ENCODE data around the gene CYRIA. TPM values are rescaled to one million over a fixed set of nuclear protein-coding genes. Genes with fewer than 3 reads are reported as not detected.

Gene CYRIA
- total RNA-seq, 6 experiments from 2014 or later, result 1.6 to 6.3 (median 3.1) TPM

- Histone ChIP-seq H3K9me3 (no peaks in the 10 kb centered on the region), H3K27me3 (no peaks in the 10 kb centered on the region), H3K27ac (no peak overlapping the region), H3K4me3 (no peak overlapping the region), H3K36me3 (no peaks in the 10 kb centered on the region), H3K4me1 (no peaks in the 10 kb centered on the region)
- DNase-seq (no peak), ATAC-seq (no peak)
- TF ChIP-seq CTCF (IDR thresholded peaks at IDR 0.05) (no peak), POLR2A (IDR thresholded peaks at IDR 0.05) (no peak)
- intact Hi-C loops (cut with DNase I), result no loop called here
- 40% methylated on average over 8 of the region's 15 CpGs for WGBS (ENCODE audit: insufficient coverage, low coverage, low lambda C conversion rate, missing lambda C conversion rate)
Measured at GRCh38 chr2:16635791-16636699, 29.6 kb downstream of the CYRIA start.

DNA sequence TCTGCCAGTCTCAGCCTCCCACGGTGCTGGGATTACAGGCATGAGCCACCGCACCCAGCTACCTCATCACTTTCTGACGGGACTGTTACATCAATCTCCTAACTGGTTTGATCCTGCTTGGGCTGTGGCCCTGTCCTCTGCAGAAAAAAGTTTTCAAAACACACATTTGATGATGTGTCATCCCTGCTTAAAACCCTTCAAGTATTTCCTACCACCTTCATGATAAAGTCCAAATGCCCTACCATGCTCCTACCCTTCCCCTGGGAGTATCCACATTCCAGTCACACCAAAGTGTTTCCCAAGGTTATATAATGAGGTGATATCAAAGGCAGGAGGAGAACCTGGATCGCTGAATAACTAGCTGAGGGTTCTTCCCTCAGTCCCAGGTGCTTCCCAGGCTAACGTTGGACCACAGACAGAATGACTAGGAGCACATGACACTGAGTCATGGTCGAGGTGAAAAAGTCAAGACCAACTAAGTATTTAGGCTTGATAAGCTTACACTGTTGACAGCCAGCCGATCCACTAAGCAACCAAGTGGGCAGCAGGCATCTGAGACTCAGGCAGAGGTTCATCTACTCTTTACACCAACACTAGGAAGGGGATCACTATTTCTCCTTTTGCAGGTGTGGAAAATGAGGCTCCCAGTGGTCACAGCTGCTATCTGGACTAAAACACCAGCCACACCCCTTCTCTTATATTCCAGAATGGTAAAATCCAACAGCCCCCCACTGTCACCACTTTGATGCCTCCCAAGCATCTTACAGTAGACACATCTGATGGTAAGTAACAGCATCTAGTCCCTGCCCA lies 31.8 kb downstream of the CYRIA start:
- Histone ChIP-seq H3K36me3 (no peaks in the 10 kb centered on the region), H3K27ac (no peak overlapping the region), H3K9me3 (no peaks in the 10 kb centered on the region), H3K4me3 (no peak overlapping the region), H3K27me3 (no peaks in the 10 kb centered on the region), H3K4me1 (no peaks in the 10 kb centered on the region)
- ATAC-seq (peak in 2 of 4 donors; percentile 31 to 41), DNase-seq (no peak)
- TF ChIP-seq POLR2A (IDR thresholded peaks at IDR 0.05) (no peak), CTCF (IDR thresholded peaks at IDR 0.05) (no peak)
- 48% methylated on average over 5 of the region's 7 CpGs for WGBS (ENCODE audit: insufficient coverage, low coverage, low lambda C conversion rate, missing lambda C conversion rate)
- intact Hi-C loops (cut with DNase I), result no loop called here

DNA sequence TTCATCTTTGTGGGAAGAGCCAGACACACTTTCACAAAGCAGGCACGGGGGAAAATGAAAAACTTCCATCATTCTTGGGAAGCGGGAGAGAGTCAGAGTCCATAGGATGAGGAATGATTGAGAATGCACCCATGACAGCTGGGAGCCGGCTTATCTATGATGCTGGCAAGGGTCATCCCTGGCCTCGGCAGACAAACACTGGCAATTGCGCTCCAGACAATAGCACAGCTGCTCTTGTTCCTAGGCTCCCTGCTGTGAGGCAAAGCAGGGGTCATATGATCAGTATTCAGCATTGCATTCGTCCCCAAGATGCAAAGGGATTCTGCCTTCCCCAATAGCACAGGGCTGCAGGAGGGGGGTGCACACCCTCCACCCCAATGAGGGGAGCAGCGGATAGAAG lies 33.0 kb downstream of the CYRIA start:
- WGBS (ENCODE audit: insufficient coverage, low coverage, low lambda C conversion rate, missing lambda C conversion rate), result 39% methylated on average over 3 of the region's 7 CpGs
- H3K27me3 ChIP-seq, result no peaks in the 10 kb centered on the region
- H3K4me1 ChIP-seq, result no peaks in the 10 kb centered on the region
- H3K9me3 ChIP-seq, result no peaks in the 10 kb centered on the region
- no peak for ATAC-seq
- H3K4me3 ChIP-seq, result no peak overlapping the region
- no peaks in the 10 kb centered on the region for H3K36me3 ChIP-seq
- H3K27ac ChIP-seq, result no peak overlapping the region
- intact Hi-C loops (cut with DNase I), result no loop called here
- TF ChIP-seq POLR2A (IDR thresholded peaks at IDR 0.05), result no peak
- TF ChIP-seq CTCF (IDR thresholded peaks at IDR 0.05), result no peak
- DNase-seq, result no peak

DNA sequence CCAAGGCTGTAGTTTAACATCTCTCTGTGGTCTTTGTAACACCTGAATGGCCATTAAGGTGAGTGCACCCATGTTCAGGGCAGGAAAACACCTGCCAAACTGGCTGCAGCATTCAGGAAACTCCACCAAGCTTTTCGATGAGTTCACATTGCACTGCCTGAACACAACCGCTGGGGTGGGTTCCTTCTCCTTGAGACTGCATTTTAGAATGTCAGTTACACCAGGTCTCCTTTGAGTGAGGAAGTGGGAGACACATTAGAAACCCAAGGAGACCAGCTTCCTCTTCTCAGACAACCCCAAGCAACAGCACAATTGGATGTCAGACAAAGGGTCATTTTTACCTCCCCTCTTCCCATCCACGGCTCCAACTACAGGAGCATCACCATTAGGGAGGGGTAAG lies 35.2 kb downstream of the CYRIA start:
- WGBS (ENCODE audit: insufficient coverage, low coverage, low lambda C conversion rate, missing lambda C conversion rate), result 50% methylated on average over 2 of the region's 3 CpGs
- no peak overlapping the region for H3K4me3 ChIP-seq
- ATAC-seq, result peak; percentile 14 to 55 (median 40)
- intact Hi-C loops (cut with DNase I), result no loop called here
- H3K9me3 ChIP-seq, result no peaks in the 10 kb centered on the region
- no peaks in the 10 kb centered on the region for H3K27me3 ChIP-seq
- peak in 1 of 4 donors; percentile 13 for TF ChIP-seq CTCF (IDR thresholded peaks at IDR 0.05)
- no peak for TF ChIP-seq POLR2A (IDR thresholded peaks at IDR 0.05)
- no peak overlapping the region for H3K27ac ChIP-seq
- no peak for DNase-seq
- no peaks in the 10 kb centered on the region for H3K36me3 ChIP-seq
- H3K4me1 ChIP-seq, result no peaks in the 10 kb centered on the region
